ENCODE data around the gene PAM16.

Gene PAM16

GRCh38 chr16:4370151-4370550 lies 19.0 kb upstream of the PAM16 start:
- Histone ChIP-seq H3K4me3 (ENCODE audit: insufficient read depth, low read depth, low read length, poor library complexity, severe bottlenecking) (no peak overlapping the region), H3K9me3 (ENCODE audit: control insufficient read depth, low read length) (no peaks in the 10 kb centered on the region), H3K27me3 (replicated peaks; ENCODE audit: control insufficient read depth, insufficient read depth, low read length, poor library complexity, severe bottlenecking) (no peaks in the 10 kb centered on the region), H3K27ac (ENCODE audit: insufficient read depth, low read length, poor library complexity, severe bottlenecking) (peak overlapping the region; percentile 29), H3K36me3 (ENCODE audit: control insufficient read depth, insufficient read depth, low read length) (peaks cover 28% of the 10 kb centered on the region), H3K4me1 (ENCODE audit: control insufficient read depth, insufficient read depth, low read length, poor library complexity, severe bottlenecking) (peaks cover 28% of the 10 kb centered on the region)
- no peak for DNase-seq

GRCh38 chr16:4369007-4369733 lies 18.0 kb upstream of the PAM16 start:
- Histone ChIP-seq H3K27me3 (replicated peaks; ENCODE audit: control insufficient read depth, insufficient read depth, low read length, poor library complexity, severe bottlenecking) (no peaks in the 10 kb centered on the region), H3K36me3 (ENCODE audit: control insufficient read depth, insufficient read depth, low read length) (peaks cover 38% of the 10 kb centered on the region), H3K9me3 (ENCODE audit: control insufficient read depth, low read length) (no peaks in the 10 kb centered on the region), H3K4me3 (ENCODE audit: insufficient read depth, low read depth, low read length, poor library complexity, severe bottlenecking) (no peak overlapping the region), H3K4me1 (ENCODE audit: control insufficient read depth, insufficient read depth, low read length, poor library complexity, severe bottlenecking) (peaks cover 20% of the 10 kb centered on the region), H3K27ac (ENCODE audit: insufficient read depth, low read length, poor library complexity, severe bottlenecking) (no peak overlapping the region)
- DNase-seq = no peak

- Histone ChIP-seq H3K4me3 (ENCODE audit: insufficient read depth, low read depth, low read length, poor library complexity, severe bottlenecking) (no peak overlapping the region), H3K27ac (ENCODE audit: insufficient read depth, low read length, poor library complexity, severe bottlenecking) (no peak overlapping the region), H3K9me3 (ENCODE audit: control insufficient read depth, low read length) (no peaks in the 10 kb centered on the region), H3K27me3 (replicated peaks; ENCODE audit: control insufficient read depth, insufficient read depth, low read length, poor library complexity, severe bottlenecking) (no peaks in the 10 kb centered on the region), H3K36me3 (ENCODE audit: control insufficient read depth, insufficient read depth, low read length) (peaks cover 51% of the 10 kb centered on the region), H3K4me1 (ENCODE audit: control insufficient read depth, insufficient read depth, low read length, poor library complexity, severe bottlenecking) (peaks cover 4% of the 10 kb centered on the region)
- DNase-seq = no peak
Observed at GRCh38 chr16:4367393-4367856, 16.3 kb upstream of the PAM16 start.

- H3K36me3 ChIP-seq (ENCODE audit: control insufficient read depth, insufficient read depth, low read length) = peaks cover 65% of the 10 kb centered on the region
Observed at GRCh38 chr16:4366016-4366415, 14.9 kb upstream of the PAM16 start.

GRCh38 chr16:4365615-4366014 lies 14.5 kb upstream of the PAM16 start:
- Histone ChIP-seq H3K36me3 (ENCODE audit: control insufficient read depth, insufficient read depth, low read length) (peaks cover 69% of the 10 kb centered on the region), H3K4me1 (ENCODE audit: control insufficient read depth, insufficient read depth, low read length, poor library complexity, severe bottlenecking) (no peaks in the 10 kb centered on the region), H3K27me3 (replicated peaks; ENCODE audit: control insufficient read depth, insufficient read depth, low read length, poor library complexity, severe bottlenecking) (no peaks in the 10 kb centered on the region), H3K27ac (ENCODE audit: insufficient read depth, low read length, poor library complexity, severe bottlenecking) (no peak overlapping the region), H3K4me3 (ENCODE audit: insufficient read depth, low read depth, low read length, poor library complexity, severe bottlenecking) (no peak overlapping the region), H3K9me3 (ENCODE audit: control insufficient read depth, low read length) (no peaks in the 10 kb centered on the region)
- DNase-seq = no peak

More at GRCh38 chr16:4366016-4366415, 14.9 kb upstream of the PAM16 start:
- no peaks in the 10 kb centered on the region for H3K4me1 ChIP-seq (ENCODE audit: control insufficient read depth, insufficient read depth, low read length, poor library complexity, severe bottlenecking)
- no peaks in the 10 kb centered on the region for H3K9me3 ChIP-seq (ENCODE audit: control insufficient read depth, low read length)
- DNase-seq = no peak
- no peak overlapping the region for H3K4me3 ChIP-seq (ENCODE audit: insufficient read depth, low read depth, low read length, poor library complexity, severe bottlenecking)
- H3K27me3 ChIP-seq (replicated peaks; ENCODE audit: control insufficient read depth, insufficient read depth, low read length, poor library complexity, severe bottlenecking) = no peaks in the 10 kb centered on the region
- H3K27ac ChIP-seq (ENCODE audit: insufficient read depth, low read length, poor library complexity, severe bottlenecking) = no peak overlapping the region

- Histone ChIP-seq H3K4me3 (ENCODE audit: insufficient read depth, low read depth, low read length, poor library complexity, severe bottlenecking) (no peak overlapping the region), H3K36me3 (ENCODE audit: control insufficient read depth, insufficient read depth, low read length) (peaks cover 75% of the 10 kb centered on the region), H3K4me1 (ENCODE audit: control insufficient read depth, insufficient read depth, low read length, poor library complexity, severe bottlenecking) (no peaks in the 10 kb centered on the region), H3K9me3 (ENCODE audit: control insufficient read depth, low read length) (no peaks in the 10 kb centered on the region), H3K27me3 (replicated peaks; ENCODE audit: control insufficient read depth, insufficient read depth, low read length, poor library complexity, severe bottlenecking) (no peaks in the 10 kb centered on the region), H3K27ac (ENCODE audit: insufficient read depth, low read length, poor library complexity, severe bottlenecking) (no peak overlapping the region)
- no peak for DNase-seq
Observed at GRCh38 chr16:4365014-4365406, 13.9 kb upstream of the PAM16 start.

- H3K27ac ChIP-seq (ENCODE audit: insufficient read depth, low read length, poor library complexity, severe bottlenecking) = no peak overlapping the region
- no peaks in the 10 kb centered on the region for H3K27me3 ChIP-seq (replicated peaks; ENCODE audit: control insufficient read depth, insufficient read depth, low read length, poor library complexity, severe bottlenecking)
- no peak overlapping the region for H3K4me3 ChIP-seq (ENCODE audit: insufficient read depth, low read depth, low read length, poor library complexity, severe bottlenecking)
- H3K4me1 ChIP-seq (ENCODE audit: control insufficient read depth, insufficient read depth, low read length, poor library complexity, severe bottlenecking) = no peaks in the 10 kb centered on the region
- H3K36me3 ChIP-seq (ENCODE audit: control insufficient read depth, insufficient read depth, low read length) = peaks cover 76% of the 10 kb centered on the region
- H3K9me3 ChIP-seq (ENCODE audit: control insufficient read depth, low read length) = no peaks in the 10 kb centered on the region
- no peak for DNase-seq
Observed at GRCh38 chr16:4364196-4365013, 13.3 kb upstream of the PAM16 start.

GRCh38 chr16:4362476-4363135 lies 11.5 kb upstream of the PAM16 start:
- no peak for DNase-seq
- Histone ChIP-seq H3K4me1 (ENCODE audit: control insufficient read depth, insufficient read depth, low read length, poor library complexity, severe bottlenecking) (no peaks in the 10 kb centered on the region), H3K9me3 (ENCODE audit: control insufficient read depth, low read length) (no peaks in the 10 kb centered on the region), H3K27me3 (replicated peaks; ENCODE audit: control insufficient read depth, insufficient read depth, low read length, poor library complexity, severe bottlenecking) (no peaks in the 10 kb centered on the region), H3K27ac (ENCODE audit: insufficient read depth, low read length, poor library complexity, severe bottlenecking) (no peak overlapping the region), H3K36me3 (ENCODE audit: control insufficient read depth, insufficient read depth, low read length) (peaks cover 91% of the 10 kb centered on the region), H3K4me3 (ENCODE audit: insufficient read depth, low read depth, low read length, poor library complexity, severe bottlenecking) (no peak overlapping the region)

GRCh38 chr16:4361944-4362311 lies 10.8 kb upstream of the PAM16 start:
- Histone ChIP-seq H3K27ac (ENCODE audit: insufficient read depth, low read length, poor library complexity, severe bottlenecking) (no peak overlapping the region), H3K27me3 (replicated peaks; ENCODE audit: control insufficient read depth, insufficient read depth, low read length, poor library complexity, severe bottlenecking) (no peaks in the 10 kb centered on the region), H3K4me3 (ENCODE audit: insufficient read depth, low read depth, low read length, poor library complexity, severe bottlenecking) (no peak overlapping the region), H3K4me1 (ENCODE audit: control insufficient read depth, insufficient read depth, low read length, poor library complexity, severe bottlenecking) (no peaks in the 10 kb centered on the region), H3K36me3 (ENCODE audit: control insufficient read depth, insufficient read depth, low read length) (peaks cover 89% of the 10 kb centered on the region), H3K9me3 (ENCODE audit: control insufficient read depth, low read length) (no peaks in the 10 kb centered on the region)
- DNase-seq = no peak

Measured in effector memory CD4-positive, alpha-beta T cell (primary cell).